HAP-1 (cell line): Measurements from ENCODE around the gene JAZF1.

ENCODE experiments used
- DNase-seq, 2 experiments: peaks; one replicate each; pipeline ENCODE4 v3.0.0-alpha.2; 2016 to 2020; ENCODE audit warnings: low spot score in 2 of 2
- H3K27me3 ChIP-seq: fragments of 250-450 bp; sonication (Bioruptor Pico); 2 replicates; pipeline ENCODE4 v1.5.1; 2020; ENCODE audit warnings: low read depth, mild to moderate bottlenecking, moderate library complexity
- H3K36me3 ChIP-seq: fragments of 250-450 bp; sonication (Bioruptor Pico); replicated peaks from 2 replicates; pipeline ENCODE4 v1.5.1; 2020; ENCODE audit warnings: mild to moderate bottlenecking
- H3K4me1 ChIP-seq: fragments of 250-450 bp; sonication (Bioruptor Pico); 2 replicates; pipeline ENCODE4 v1.5.1; 2020; ENCODE audit warnings: mild to moderate bottlenecking
- H3K4me3 ChIP-seq: fragments of 250-450 bp; sonication (Bioruptor Pico); 2 replicates; pipeline ENCODE4 v1.5.1; 2020; ENCODE audit warnings: mild to moderate bottlenecking, moderate library complexity
- H3K9me3 ChIP-seq: fragments of 250-450 bp; sonication (Bioruptor Pico); 2 replicates; pipeline ENCODE4 v1.5.1; 2020; ENCODE audit warnings: mild to moderate bottlenecking, moderate library complexity
- in situ Hi-C: fragments of 300-500 bp; cut with MboI; formaldehyde crosslinking; loops from 3 replicates; pipeline ENCODE4 v1.14.3; 2020; ENCODE audit warnings: low sequenced_read_pairs, inconsistent platforms, mixed read lengths

The JAZF1 gene

DNA sequence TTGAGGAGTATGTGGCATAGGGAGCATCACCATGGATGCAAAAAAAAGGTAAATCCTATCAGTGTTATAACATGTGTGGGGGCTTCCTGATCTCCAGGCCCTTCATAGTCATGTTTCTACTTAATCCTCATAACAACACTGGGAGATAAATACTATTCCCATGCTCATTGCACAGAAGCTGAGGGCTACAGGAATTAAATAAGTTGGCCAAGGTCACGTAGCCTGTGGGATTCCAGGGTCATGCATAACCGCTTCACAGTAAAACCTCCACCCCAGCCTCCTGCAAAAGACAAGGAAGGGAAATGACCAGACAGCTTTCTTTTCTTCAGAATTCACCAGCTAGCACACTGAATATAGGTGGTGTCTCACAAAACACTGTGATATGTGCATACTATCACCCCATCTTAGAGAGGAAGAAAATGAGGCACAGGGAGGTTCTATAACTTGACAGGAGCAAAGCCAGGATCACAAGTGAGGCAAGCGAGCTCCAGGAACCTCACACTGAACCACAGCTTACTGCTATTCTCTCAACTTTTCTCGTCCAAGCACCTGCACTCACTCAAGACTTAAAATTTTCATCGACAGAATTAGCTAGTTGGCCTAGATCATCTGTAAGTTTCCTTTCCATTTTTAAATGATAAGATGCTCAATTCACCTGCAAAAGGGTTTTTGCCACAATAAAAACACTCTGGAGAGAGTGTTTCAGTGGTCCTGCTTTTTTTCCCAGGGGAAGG lies 13.4 kb downstream of the JAZF1 start:
- no peak for DNase-seq
- Histone ChIP-seq H3K9me3 (no peaks in the 10 kb centered on the region), H3K4me1 (peaks cover 4% of the 10 kb centered on the region), H3K27me3 (no peaks in the 10 kb centered on the region), H3K4me3 (no peak overlapping the region), H3K36me3 (no peaks in the 10 kb centered on the region)
- in situ Hi-C loops, result no loop called here

DNA sequence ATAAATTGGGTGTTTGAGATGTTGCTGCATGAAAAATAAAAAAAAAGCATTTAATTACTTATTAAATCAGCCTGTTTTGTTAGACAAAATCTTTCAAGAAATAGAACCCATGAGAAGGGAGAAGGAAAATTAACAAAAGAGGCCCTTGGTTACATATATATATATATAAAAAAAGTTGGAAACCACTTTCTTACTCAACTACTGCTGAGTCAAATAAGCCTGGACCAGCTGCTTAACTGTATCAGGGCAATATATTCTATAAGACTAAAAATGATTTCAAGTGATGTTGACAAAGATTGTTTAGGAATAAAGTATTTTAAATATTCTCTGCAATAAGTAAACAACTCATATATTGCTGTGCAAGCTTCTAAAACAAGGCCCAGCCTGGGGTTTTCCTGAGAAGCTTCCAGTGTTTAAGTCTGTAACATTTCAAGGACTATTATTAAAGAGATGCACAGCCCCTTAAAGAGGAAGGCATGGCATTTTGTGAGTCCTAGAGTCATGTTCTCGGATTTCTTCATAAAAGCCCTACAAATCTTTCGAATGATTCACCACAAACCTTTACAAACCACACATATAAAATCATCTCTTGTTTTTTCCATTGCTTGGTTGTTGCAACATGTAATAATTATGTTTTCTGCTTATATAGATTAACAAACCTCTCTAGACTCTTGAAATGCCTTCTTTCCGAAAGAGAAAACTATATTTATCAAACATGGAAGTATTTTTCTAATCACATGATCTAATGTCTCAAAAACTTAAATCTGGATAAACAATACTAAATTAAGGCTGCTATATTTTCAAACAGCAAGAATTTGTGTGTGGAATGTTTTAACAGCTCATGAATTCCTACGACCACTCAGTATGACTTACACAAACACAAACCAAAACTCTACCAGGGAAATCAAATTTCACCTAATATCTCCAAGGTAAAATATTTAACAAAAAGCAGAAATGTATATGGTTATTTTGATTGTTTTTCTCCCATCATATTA lies 14.3 kb downstream of the JAZF1 start:
- Histone ChIP-seq H3K9me3 (no peaks in the 10 kb centered on the region), H3K4me1 (no peaks in the 10 kb centered on the region; the same call in 1 of the 2 replicates), H3K27me3 (no peaks in the 10 kb centered on the region), H3K36me3 (no peaks in the 10 kb centered on the region), H3K4me3 (no peak overlapping the region)
- no peak for DNase-seq
- in situ Hi-C loops, result no loop called here

DNA sequence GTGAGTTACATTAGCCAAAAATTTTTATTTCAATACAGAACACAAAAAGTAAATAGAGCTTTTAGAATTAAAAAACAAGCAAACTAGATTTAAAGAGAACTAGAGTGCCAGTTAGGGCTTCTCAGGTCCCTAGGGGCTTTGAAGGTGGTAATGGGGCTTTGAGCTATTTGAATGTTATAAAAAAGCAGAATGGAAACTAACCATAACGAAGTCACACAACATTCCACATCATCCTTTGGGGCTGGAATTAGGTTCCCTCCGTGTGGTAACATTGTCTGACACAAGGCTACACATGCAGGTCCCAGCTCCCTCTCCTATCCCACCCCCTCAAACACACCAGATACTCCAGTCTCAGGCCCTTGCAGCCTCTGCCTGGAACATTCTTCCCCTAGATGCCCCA lies 15.3 kb downstream of the JAZF1 start:
- in situ Hi-C loops, result no loop called here

DNA sequence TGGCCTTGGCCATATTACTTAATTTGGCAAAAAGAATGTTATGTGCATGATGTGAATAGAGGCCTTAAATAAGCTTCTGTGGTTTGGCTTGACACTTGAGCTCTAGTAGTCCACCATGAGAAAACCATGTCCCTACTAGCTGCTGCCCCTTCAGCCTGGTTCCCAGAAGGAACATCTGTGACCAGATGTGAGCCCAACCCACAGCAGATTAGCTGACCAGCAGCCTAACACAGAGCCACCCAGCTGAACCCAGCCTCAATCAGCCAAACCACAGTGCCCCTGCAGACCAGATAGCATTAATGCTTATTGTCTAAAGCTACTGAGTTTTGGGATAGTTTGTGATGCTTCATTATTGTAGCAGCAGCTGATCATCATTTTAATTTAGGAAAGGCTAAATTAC lies 16.6 kb downstream of the JAZF1 start:
- Histone ChIP-seq H3K9me3 (no peaks in the 10 kb centered on the region), H3K4me3 (no peak overlapping the region), H3K36me3 (no peaks in the 10 kb centered on the region), H3K27me3 (no peaks in the 10 kb centered on the region), H3K4me1 (no peaks in the 10 kb centered on the region; the same call in 1 of the 2 replicates)
- in situ Hi-C loops, result no loop called here
- no peak for DNase-seq

More for the DNA sequence above, 15.3 kb downstream of the JAZF1 start:
- no peak overlapping the region for H3K4me3 ChIP-seq
- DNase-seq, result no peak
- no peaks in the 10 kb centered on the region for H3K9me3 ChIP-seq
- H3K4me1 ChIP-seq, result no peaks in the 10 kb centered on the region; the same call in 1 of the 2 replicates
- H3K36me3 ChIP-seq, result no peaks in the 10 kb centered on the region
- H3K27me3 ChIP-seq, result no peaks in the 10 kb centered on the region

DNA sequence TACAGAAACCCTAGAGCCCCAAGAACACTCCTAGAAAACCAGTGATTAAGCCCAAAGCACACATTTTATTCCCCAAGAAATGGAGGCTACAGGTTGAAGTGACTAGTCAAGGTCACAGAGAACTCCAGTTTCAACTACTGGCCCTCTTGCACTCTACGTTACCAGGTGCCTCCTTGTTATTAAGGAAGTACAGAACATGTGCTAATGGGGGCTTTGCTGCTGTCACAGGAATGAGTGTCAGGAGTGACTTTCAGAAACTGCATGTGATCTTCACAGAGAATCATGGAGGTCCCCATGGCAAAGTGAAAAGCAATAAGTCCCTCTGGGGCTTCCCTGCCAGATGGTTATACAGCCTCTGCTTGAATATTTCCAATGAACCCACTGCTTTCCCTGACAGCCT lies 19.3 kb downstream of the JAZF1 start:
- Histone ChIP-seq H3K27me3 (no peaks in the 10 kb centered on the region), H3K4me1 (no peaks in the 10 kb centered on the region), H3K36me3 (no peaks in the 10 kb centered on the region), H3K4me3 (no peak overlapping the region), H3K9me3 (no peaks in the 10 kb centered on the region)
- in situ Hi-C loops, result no loop called here
- no peak for DNase-seq

GRCh38 chr7:28160551-28160991 lies 20.0 kb downstream of the JAZF1 start:
- H3K4me1 ChIP-seq, result no peaks in the 10 kb centered on the region
- H3K9me3 ChIP-seq, result no peaks in the 10 kb centered on the region
- in situ Hi-C loops, result no loop called here
- H3K27me3 ChIP-seq, result no peaks in the 10 kb centered on the region
- H3K4me3 ChIP-seq, result no peak overlapping the region
- H3K36me3 ChIP-seq, result no peaks in the 10 kb centered on the region
- no peak for DNase-seq

DNA sequence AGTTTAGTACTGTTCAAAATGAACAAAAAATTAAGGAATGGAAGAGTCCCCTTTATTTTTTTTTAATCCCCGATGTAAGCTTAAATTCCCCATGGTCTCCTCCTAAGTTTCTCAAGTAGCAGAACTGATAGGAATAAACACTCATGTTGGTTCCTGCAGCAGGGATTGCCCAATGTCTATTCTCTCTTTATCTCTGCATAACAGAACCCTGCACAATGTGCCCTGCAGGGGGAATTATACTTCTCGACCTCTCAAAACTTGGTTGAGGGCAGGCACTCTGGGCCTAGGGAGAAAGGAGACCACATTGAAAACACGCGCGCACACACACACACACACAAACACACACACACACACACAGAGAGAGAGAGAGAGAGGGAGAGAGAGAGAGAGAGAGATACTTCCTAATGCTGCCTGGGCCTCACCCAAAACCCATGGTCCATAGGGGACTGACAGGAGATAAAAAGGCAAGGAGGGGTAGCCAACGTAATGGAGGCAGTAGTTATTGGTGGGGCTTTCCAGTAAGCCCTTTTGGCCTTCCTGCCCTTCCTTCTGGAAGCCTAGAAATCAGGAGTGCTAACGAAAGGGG lies 22.7 kb downstream of the JAZF1 start:
- Histone ChIP-seq H3K4me1 (no peaks in the 10 kb centered on the region), H3K4me3 (no peak overlapping the region), H3K36me3 (no peaks in the 10 kb centered on the region), H3K9me3 (no peaks in the 10 kb centered on the region), H3K27me3 (no peaks in the 10 kb centered on the region)
- in situ Hi-C loops, result no loop called here
- DNase-seq, result no peak

DNA sequence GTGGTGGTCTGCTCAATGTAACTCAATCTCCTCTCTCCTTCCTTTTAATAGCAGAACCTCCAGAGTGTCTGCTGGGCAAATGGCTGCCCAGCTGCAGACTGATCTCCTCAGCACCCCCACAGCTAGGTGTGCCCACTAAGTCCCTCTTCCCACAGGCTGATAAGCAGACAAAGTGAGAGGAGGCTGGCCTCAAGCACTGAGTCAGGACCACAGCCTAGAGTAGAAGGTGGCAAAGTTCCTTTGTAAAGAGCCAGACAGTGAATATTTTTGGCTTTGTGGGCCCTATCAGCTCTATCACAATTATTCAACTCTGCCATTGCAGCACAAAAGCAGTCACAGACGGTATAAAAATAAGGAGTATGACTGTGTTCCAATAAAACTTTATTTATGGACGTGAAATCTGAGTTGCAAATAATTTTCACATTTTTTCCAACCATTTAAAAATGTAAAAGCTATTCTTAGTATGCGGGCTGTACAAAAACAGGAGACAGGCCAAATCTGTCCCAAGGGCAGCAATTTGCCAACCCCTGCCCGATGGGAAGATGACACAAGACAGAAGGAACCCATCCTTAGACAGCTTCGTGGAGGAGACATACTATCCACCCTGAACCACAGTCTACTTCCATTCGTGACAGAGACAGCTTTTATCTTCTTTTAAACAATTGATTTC lies 23.4 kb downstream of the JAZF1 start:
- in situ Hi-C loops, result no loop called here
- H3K4me3 ChIP-seq, result no peak overlapping the region
- no peak for DNase-seq

DNA sequence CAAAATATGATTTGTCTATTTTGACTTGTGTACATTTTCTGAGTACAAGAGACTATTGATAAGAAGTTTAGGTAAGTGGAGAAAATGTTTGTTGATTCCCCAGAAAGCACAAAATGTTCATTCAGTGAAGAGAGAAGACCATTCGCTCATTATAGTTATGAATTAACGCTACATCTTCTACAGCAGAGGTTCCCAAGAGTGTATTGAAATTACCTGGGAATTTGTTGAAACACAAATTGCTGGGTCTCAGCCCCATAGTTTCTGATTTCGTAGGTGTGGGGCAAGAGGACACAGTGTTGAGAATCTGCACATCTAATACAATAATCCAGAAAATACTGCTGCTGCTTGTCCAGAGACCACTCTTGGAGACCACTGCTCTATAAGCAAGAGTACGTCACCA lies 24.2 kb downstream of the JAZF1 start:
- Histone ChIP-seq H3K4me3 (no peak overlapping the region), H3K27me3 (no peaks in the 10 kb centered on the region), H3K36me3 (no peaks in the 10 kb centered on the region), H3K9me3 (no peaks in the 10 kb centered on the region), H3K4me1 (no peaks in the 10 kb centered on the region)
- in situ Hi-C loops, result no loop called here
- no peak for DNase-seq

More for the DNA sequence above, 23.4 kb downstream of the JAZF1 start:
- H3K9me3 ChIP-seq, result no peaks in the 10 kb centered on the region
- H3K36me3 ChIP-seq, result no peaks in the 10 kb centered on the region
- no peaks in the 10 kb centered on the region for H3K27me3 ChIP-seq
- H3K4me1 ChIP-seq, result no peaks in the 10 kb centered on the region

DNA sequence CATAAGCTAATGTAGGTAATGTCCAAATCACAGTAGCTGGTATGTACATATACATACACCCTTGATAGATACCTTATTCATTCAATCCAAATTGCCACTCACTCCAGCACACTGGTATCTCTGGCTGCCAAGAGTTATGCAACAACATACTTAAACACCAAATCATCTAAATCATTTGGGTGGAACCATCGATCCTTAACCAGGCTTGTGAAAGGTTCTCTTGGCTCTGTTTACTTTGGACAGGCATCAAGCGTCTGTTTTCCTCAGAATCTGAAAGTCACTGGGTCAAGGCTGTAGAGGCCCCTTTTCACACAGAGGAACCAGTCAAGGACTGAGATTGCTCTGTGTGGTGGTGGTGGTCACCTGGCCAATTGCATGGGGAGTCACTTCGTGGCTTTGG lies 24.6 kb downstream of the JAZF1 start:
- H3K36me3 ChIP-seq, result no peaks in the 10 kb centered on the region
- no peaks in the 10 kb centered on the region for H3K27me3 ChIP-seq
- H3K4me1 ChIP-seq, result no peaks in the 10 kb centered on the region
- in situ Hi-C loops, result no loop called here
- DNase-seq, result no peak
- H3K9me3 ChIP-seq, result no peaks in the 10 kb centered on the region
- H3K4me3 ChIP-seq, result no peak overlapping the region

- no peak for DNase-seq
- Histone ChIP-seq H3K27me3 (no peaks in the 10 kb centered on the region), H3K36me3 (no peaks in the 10 kb centered on the region), H3K9me3 (no peaks in the 10 kb centered on the region), H3K4me1 (no peaks in the 10 kb centered on the region), H3K4me3 (no peak overlapping the region)
- in situ Hi-C loops, result no loop called here
Measured at GRCh38 chr7:28155019-28155660, 25.5 kb downstream of the JAZF1 start.

DNA sequence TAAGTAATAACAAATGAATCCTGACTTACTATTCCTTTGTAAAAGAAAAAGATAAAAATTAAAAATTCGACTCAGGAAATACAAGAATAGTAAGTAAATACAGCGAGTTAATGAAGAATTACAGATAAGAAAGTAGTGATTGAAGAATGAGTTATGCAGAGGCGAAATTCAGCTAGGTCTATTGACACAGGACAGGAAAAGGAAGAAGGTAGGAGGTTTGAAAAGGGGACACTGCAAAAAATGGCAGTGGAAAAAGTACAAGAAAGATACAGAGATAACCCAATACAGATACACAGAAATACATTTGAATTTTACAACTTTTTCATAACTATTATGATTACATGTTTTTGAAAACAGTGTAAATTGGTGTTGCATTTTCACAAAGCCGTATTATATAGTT lies 28.0 kb downstream of the JAZF1 start:
- Histone ChIP-seq H3K4me1 (no peaks in the 10 kb centered on the region), H3K27me3 (no peaks in the 10 kb centered on the region), H3K4me3 (no peak overlapping the region), H3K36me3 (no peaks in the 10 kb centered on the region), H3K9me3 (no peaks in the 10 kb centered on the region)
- DNase-seq, result no peak
- in situ Hi-C loops, result no loop called here

DNA sequence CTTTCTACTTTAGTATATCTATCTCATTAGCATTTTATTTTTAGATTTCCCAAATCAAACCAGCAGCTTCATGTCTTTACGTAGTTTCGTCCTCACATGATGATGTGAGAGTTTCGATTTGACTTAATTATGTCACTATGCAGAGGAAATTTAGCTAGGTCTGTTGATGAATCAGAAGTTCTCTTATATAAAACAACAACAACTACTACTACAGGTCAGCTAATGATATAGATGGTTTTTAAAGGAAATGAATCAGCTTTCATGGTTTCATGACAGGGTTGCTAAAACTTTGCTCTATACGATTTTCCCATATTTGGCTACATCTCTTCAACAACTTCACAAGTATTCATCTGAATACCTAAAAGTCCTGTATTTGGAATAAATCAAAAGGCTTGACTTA lies 28.6 kb downstream of the JAZF1 start:
- no peaks in the 10 kb centered on the region for H3K4me1 ChIP-seq
- H3K36me3 ChIP-seq, result no peaks in the 10 kb centered on the region
- no peaks in the 10 kb centered on the region for H3K27me3 ChIP-seq
- no peak overlapping the region for H3K4me3 ChIP-seq
- H3K9me3 ChIP-seq, result no peaks in the 10 kb centered on the region
- in situ Hi-C loops, result no loop called here
- no peak for DNase-seq
